HCT116 (cell line): ENCODE data around the gene NEURL4. TPM values are rescaled to one million over a fixed set of nuclear protein-coding genes. Genes with fewer than 3 reads are reported as not detected.
A peak's percentile ranks its signal among the peaks of the same experiment; 100 is the strongest.

Experiments
- ATAC-seq: fragments of 200-7000 bp; cut with Tn5 transposase; 2 replicates; pipeline ENCODE4 v1.9.1; 2020; ENCODE audit warnings: mild to moderate bottlenecking, moderate library complexity
- BruUV-seq: library from RNA; stranded (reverse); fragments of 400-500 nt; replicated peaks from 2 replicates; lab custom pipeline; 2021; lab: Mats Ljungman, UMichigan
- CTCF ChIA-PET: fragments of 300-600 bp; sonication (Branson Sonifier 250); formaldehyde crosslinking; loops from one replicate; lab custom pipeline; 2021; ENCODE audit warnings: antibody characterized with exemption; lab: Charles Lee
- POLR2A ChIA-PET: fragments of 300-600, 350-600 bp; sonication (Branson Sonifier 250); formaldehyde crosslinking; loops from one replicate; lab custom pipeline; 2021; ENCODE audit warnings: antibody characterized with exemption; lab: Charles Lee
- RAD21 ChIA-PET, 2 experiments: fragments of 300-600 bp; sonication (Branson Sonifier 250); formaldehyde crosslinking; loops; one replicate each; lab custom pipeline; 2023; ENCODE audit warnings: low total read pairs in 2 of 2; ENCODE audit not compliant: uncharacterized antibody in 2 of 2, unreplicated experiment in 2 of 2, low non-redundant PET in 1 of 2; lab: Charles Lee
- DNase-seq: peaks from one replicate; pipeline ENCODE4 v3.0.0-alpha.2; 2010; ENCODE audit warnings: low read depth, low spot score
- H2AFZ ChIP-seq: fragments of 200-600 bp; shearing (Covaris generic), sonication (generic); 2 replicates; pipeline ENCODE4 v1.6.1; 2017; ENCODE audit warnings: low read depth, mixed run types, mixed read lengths, antibody characterized with exemption, low read length; ENCODE audit not compliant: poor library complexity, severe bottlenecking
- H3K27ac ChIP-seq: 2 replicates; pipeline ENCODE4 v1.5.1; 2012; ENCODE audit warnings: low read depth, low read length
- H3K27me3 ChIP-seq: fragments of 200-600 bp; sonication (generic); 2 replicates; pipeline ENCODE4 v1.6.1; 2016; ENCODE audit warnings: mixed run types, low read length, mixed read lengths; ENCODE audit not compliant: insufficient read depth
- H3K36me3 ChIP-seq, 2 experiments: fragments of 200-500 bp in 1 of 2; fragments of 200-600 bp in 1 of 2; sonication (Bioruptor generic) in 1 of 2; sonication (generic) in 1 of 2; 2 replicates each; pipeline versions ENCODE4 v1.5.1 to v1.6.1; 2014 to 2016; ENCODE audit warnings: low read length in 2 of 2, inconsistent platforms in 1 of 2, mixed read lengths in 1 of 2, mixed run types in 1 of 2; ENCODE audit not compliant: insufficient read depth in 2 of 2, control insufficient read depth in 1 of 2
- H3K4me1 ChIP-seq, 2 experiments: fragments of 200-600 bp in 1 of 2; sonication (generic) in 1 of 2; 2 replicates each; pipeline versions ENCODE4 v1.5.1 to v1.6.1; 2012 to 2017; ENCODE audit warnings: low read length in 2 of 2, inconsistent platforms in 1 of 2, mild to moderate bottlenecking in 1 of 2, mixed read lengths in 1 of 2, mixed run types in 1 of 2, moderate library complexity in 1 of 2; ENCODE audit not compliant: insufficient read depth in 2 of 2, control insufficient read depth in 1 of 2
- H3K4me2 ChIP-seq: fragments of 200-600 bp; sonication (generic); 2 replicates; pipeline ENCODE4 v1.6.1; 2017; ENCODE audit warnings: mixed run types, low read length, mixed read lengths
- H3K4me3 ChIP-seq, 2 experiments: fragments of 200-600 bp in 1 of 2; sonication (generic) in 1 of 2; replicated peaks in 1 of 2; 2 replicates each; pipeline ENCODE4 v1.5.1; 2011 to 2016; ENCODE audit warnings: low read length in 2 of 2, control low read depth in 1 of 2, low read depth in 1 of 2, mild to moderate bottlenecking in 1 of 2, mixed read lengths in 1 of 2, mixed run types in 1 of 2
- H3K79me2 ChIP-seq: fragments of 200-600 bp; sonication (generic); 2 replicates; pipeline ENCODE4 v1.6.1; 2017; ENCODE audit warnings: mild to moderate bottlenecking, mixed run types, low read length, moderate library complexity, mixed read lengths; ENCODE audit not compliant: insufficient read depth
- H3K9ac ChIP-seq: fragments of 200-600 bp; sonication (generic); 2 replicates; pipeline ENCODE4 v1.6.1; 2016; ENCODE audit warnings: low read length, mixed read lengths
- H3K9me2 ChIP-seq: fragments of 200-600 bp; sonication (generic), shearing (Covaris generic); 2 replicates; pipeline ENCODE4 v1.6.1; 2017; ENCODE audit warnings: mixed run types, mild to moderate bottlenecking, moderate library complexity; ENCODE audit not compliant: insufficient read depth
- H3K9me3 ChIP-seq, 2 experiments: fragments of 200-500 bp in 1 of 2; fragments of 200-600 bp in 1 of 2; sonication (Bioruptor generic) in 1 of 2; sonication (generic) in 1 of 2; 2 replicates each; pipeline ENCODE4 v1.6.1; 2014 to 2017; ENCODE audit warnings: low read length in 2 of 2, mixed read lengths in 2 of 2, inconsistent platforms in 1 of 2, low read depth in 1 of 2, mild to moderate bottlenecking in 1 of 2, mixed run types in 1 of 2, moderate library complexity in 1 of 2; ENCODE audit not compliant: control insufficient read depth in 1 of 2, insufficient read depth in 1 of 2
- H4K20me1 ChIP-seq: fragments of 200-600 bp; sonication (generic), shearing (Covaris generic); 2 replicates; pipeline ENCODE4 v1.6.1; 2017; ENCODE audit warnings: mixed run types, mild to moderate bottlenecking, moderate library complexity; ENCODE audit not compliant: insufficient read depth
- CEBPB ChIP-seq: IDR thresholded peaks from 2 replicates; pipeline ENCODE4 v1.6.1; 2012; ENCODE audit warnings: low read depth
- CTCF ChIP-seq, 3 experiments: fragments of 200-600 bp in 1 of 3; sonication (generic) in 1 of 3; IDR thresholded peaks in 2 of 3; conservative IDR thresholded peaks in 1 of 3; 2 replicates each; pipeline ENCODE4 v1.5.1; 2012 to 2017; ENCODE audit warnings: low read depth in 2 of 3, low read length in 2 of 3, antibody characterized with exemption in 1 of 3, borderline replicate concordance in 1 of 3, control low read depth in 1 of 3, mild to moderate bottlenecking in 1 of 3, mixed read lengths in 1 of 3, mixed run types in 1 of 3, moderate library complexity in 1 of 3; ENCODE audit not compliant: insufficient read depth in 1 of 3
- EGR1 ChIP-seq: IDR thresholded peaks from 2 replicates; pipeline ENCODE4 v1.6.1; 2012; ENCODE audit warnings: low read depth
- ELF1 ChIP-seq: IDR thresholded peaks from 2 replicates; pipeline ENCODE4 v1.6.1; 2012; ENCODE audit warnings: low read depth, borderline replicate concordance
- EZH2 ChIP-seq: fragments of 200-600 bp; sonication (generic); IDR thresholded peaks from 2 replicates; pipeline ENCODE4 v1.6.1; 2017; ENCODE audit warnings: antibody characterized with exemption, mixed run types
- EZH2phosphoT487 ChIP-seq: fragments of 200-600 bp; IDR thresholded peaks from 2 replicates; pipeline ENCODE4 v1.6.1; 2018; ENCODE audit warnings: antibody characterized with exemption, borderline replicate concordance
- FOSL1 ChIP-seq: IDR thresholded peaks from 2 replicates; pipeline ENCODE4 v1.6.1; 2012; ENCODE audit warnings: low read depth
- JUND ChIP-seq: IDR thresholded peaks from 2 replicates; pipeline ENCODE4 v1.6.1; 2012
- MAX ChIP-seq: IDR thresholded peaks from 2 replicates; pipeline ENCODE4 v1.6.1; 2012
- POLR2A ChIP-seq: IDR thresholded peaks from 2 replicates; pipeline ENCODE4 v1.7.0; 2011; ENCODE audit warnings: borderline replicate concordance; ENCODE audit not compliant: insufficient read depth, insufficient read length; ENCODE audit errors: extremely low read depth
- POLR2AphosphoS5 ChIP-seq: IDR thresholded peaks from 2 replicates; pipeline ENCODE4 v1.6.1; 2011; ENCODE audit warnings: mild to moderate bottlenecking, low read depth, low read length, moderate library complexity
- RAD21 ChIP-seq: IDR thresholded peaks from 2 replicates; pipeline ENCODE4 v1.6.1; 2012; ENCODE audit warnings: low read depth, mild to moderate bottlenecking
- SP1 ChIP-seq: IDR thresholded peaks from 2 replicates; pipeline ENCODE4 v1.6.1; 2012; ENCODE audit warnings: low read depth
- TCF7L2 ChIP-seq: IDR thresholded peaks from 2 replicates; pipeline ENCODE4 v1.7.0; 2011; ENCODE audit warnings: borderline replicate concordance, inconsistent platforms; ENCODE audit not compliant: insufficient read depth, insufficient read length; ENCODE audit errors: extremely low read depth
- YY1 ChIP-seq: IDR thresholded peaks from 2 replicates; pipeline ENCODE4 v1.6.1; 2011; ENCODE audit warnings: low read length, low read depth, moderate library complexity, mild to moderate bottlenecking; ENCODE audit not compliant: insufficient replicate concordance; ENCODE audit errors: extremely low read depth
- ZFX ChIP-seq: fragments of 450-650 bp; IDR thresholded peaks from 2 replicates; pipeline ENCODE4 v1.6.1; 2017
- intact Hi-C: fragments of 100-400 bp; cut with micrococcal nuclease; formaldehyde crosslinking; loops from 2 replicates; pipeline ENCODE4 v1.10.0; 2022
- total RNA-seq: library from RNA; stranded (reverse); gene quantifications from one replicate; pipeline ENCODE4 v1.2.1, GENCODE V29; 2021; ENCODE audit not compliant: unreplicated experiment
- TF ChIP-seq, protein P1 (sequence below): IDR thresholded peaks from 2 replicates; pipeline ENCODE4 v1.6.1; 2012; ENCODE audit warnings: low read depth
- TF ChIP-seq, protein P2 (sequence below): IDR thresholded peaks from 2 replicates; pipeline ENCODE4 v1.6.1; 2011; ENCODE audit warnings: mild to moderate bottlenecking, low read length, moderate library complexity; ENCODE audit not compliant: insufficient replicate concordance; ENCODE audit errors: extremely low read depth
- TF ChIP-seq, protein P3 (sequence below): IDR thresholded peaks from 2 replicates; pipeline ENCODE4 v1.6.1; 2012

Gene NEURL4
- total RNA-seq, 1 experiment from 2014 or later: 56.9 TPM

GRCh38 chr17:7354262-7354843, 25.2 kb upstream of the NEURL4 start:
- H4K20me1 ChIP-seq: 0 out of 2 replicates have a peak, but pooled peaks cover 4% of the 10 kb centered on the region
- DNase-seq: no peak
- no peak overlapping the region for H3K9ac ChIP-seq
- peaks cover 29 to 65% of the 10 kb centered on the region in 2 experiments for H3K4me1 ChIP-seq
- ATAC-seq: no peak
- RAD21 ChIA-PET: no interaction called here
- H3K27me3 ChIP-seq: no peaks in the 10 kb centered on the region
- POLR2A ChIA-PET: no interaction called here
- intact Hi-C loops: loop anchor here (5.0 kb wide), 1 partner anchor 307 kb away; no protein-coding TSS in a partner anchor
- no peaks in the 10 kb centered on the region for H3K9me3 ChIP-seq
- no peak overlapping the region for H3K27ac ChIP-seq
- CTCF ChIA-PET: interaction anchor here (1.0 to 2.9 kb wide), 3 partner anchors 50 to 206 kb away, joined by 6 to 21 read pairs (median 7); partner anchors contain the start of genes TMEM102 and TMEM256
- no TSS peak for BruUV-seq
- H2AFZ ChIP-seq: no peak overlapping the region
- TF ChIP-seq ZFX (no peak), CEBPB (no peak), POLR2AphosphoS5 (no peak), EZH2 (no peak), CTCF (IDR thresholded peaks at IDR 0.05 in 2 of 3, conservative IDR thresholded peaks at IDR 0.05 in 1 of 3; ENCODE audit: borderline replicate concordance in 1 of 3, insufficient read depth in 1 of 3, low read depth in 2 of 3, low read length in 2 of 3) (no peak), ELF1 (no peak), MAX (no peak), EGR1 (no peak), FOSL1 (no peak), JUND (no peak), EZH2phosphoT487 (no peak), SP1 (no peak), YY1 (no peak), RAD21 (no peak), POLR2A (no peak), TCF7L2 (no peak)
- TF ChIP-seq, protein P1, sequence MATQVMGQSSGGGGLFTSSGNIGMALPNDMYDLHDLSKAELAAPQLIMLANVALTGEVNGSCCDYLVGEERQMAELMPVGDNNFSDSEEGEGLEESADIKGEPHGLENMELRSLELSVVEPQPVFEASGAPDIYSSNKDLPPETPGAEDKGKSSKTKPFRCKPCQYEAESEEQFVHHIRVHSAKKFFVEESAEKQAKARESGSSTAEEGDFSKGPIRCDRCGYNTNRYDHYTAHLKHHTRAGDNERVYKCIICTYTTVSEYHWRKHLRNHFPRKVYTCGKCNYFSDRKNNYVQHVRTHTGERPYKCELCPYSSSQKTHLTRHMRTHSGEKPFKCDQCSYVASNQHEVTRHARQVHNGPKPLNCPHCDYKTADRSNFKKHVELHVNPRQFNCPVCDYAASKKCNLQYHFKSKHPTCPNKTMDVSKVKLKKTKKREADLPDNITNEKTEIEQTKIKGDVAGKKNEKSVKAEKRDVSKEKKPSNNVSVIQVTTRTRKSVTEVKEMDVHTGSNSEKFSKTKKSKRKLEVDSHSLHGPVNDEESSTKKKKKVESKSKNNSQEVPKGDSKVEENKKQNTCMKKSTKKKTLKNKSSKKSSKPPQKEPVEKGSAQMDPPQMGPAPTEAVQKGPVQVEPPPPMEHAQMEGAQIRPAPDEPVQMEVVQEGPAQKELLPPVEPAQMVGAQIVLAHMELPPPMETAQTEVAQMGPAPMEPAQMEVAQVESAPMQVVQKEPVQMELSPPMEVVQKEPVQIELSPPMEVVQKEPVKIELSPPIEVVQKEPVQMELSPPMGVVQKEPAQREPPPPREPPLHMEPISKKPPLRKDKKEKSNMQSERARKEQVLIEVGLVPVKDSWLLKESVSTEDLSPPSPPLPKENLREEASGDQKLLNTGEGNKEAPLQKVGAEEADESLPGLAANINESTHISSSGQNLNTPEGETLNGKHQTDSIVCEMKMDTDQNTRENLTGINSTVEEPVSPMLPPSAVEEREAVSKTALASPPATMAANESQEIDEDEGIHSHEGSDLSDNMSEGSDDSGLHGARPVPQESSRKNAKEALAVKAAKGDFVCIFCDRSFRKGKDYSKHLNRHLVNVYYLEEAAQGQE: no peak
- TF ChIP-seq, protein P2, sequence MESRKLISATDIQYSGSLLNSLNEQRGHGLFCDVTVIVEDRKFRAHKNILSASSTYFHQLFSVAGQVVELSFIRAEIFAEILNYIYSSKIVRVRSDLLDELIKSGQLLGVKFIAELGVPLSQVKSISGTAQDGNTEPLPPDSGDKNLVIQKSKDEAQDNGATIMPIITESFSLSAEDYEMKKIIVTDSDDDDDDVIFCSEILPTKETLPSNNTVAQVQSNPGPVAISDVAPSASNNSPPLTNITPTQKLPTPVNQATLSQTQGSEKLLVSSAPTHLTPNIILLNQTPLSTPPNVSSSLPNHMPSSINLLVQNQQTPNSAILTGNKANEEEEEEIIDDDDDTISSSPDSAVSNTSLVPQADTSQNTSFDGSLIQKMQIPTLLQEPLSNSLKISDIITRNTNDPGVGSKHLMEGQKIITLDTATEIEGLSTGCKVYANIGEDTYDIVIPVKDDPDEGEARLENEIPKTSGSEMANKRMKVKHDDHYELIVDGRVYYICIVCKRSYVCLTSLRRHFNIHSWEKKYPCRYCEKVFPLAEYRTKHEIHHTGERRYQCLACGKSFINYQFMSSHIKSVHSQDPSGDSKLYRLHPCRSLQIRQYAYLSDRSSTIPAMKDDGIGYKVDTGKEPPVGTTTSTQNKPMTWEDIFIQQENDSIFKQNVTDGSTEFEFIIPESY: no peak
- TF ChIP-seq, protein P3, sequence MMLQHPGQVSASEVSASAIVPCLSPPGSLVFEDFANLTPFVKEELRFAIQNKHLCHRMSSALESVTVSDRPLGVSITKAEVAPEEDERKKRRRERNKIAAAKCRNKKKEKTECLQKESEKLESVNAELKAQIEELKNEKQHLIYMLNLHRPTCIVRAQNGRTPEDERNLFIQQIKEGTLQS: no peak
- TF ChIP-seq, all 23 proteins: peak for 0
- Histone ChIP-seq H3K79me2 (peaks cover 24% of the 10 kb centered on the region), H3K4me3 (no peak overlapping the region), H3K4me2 (peak overlapping the region; percentile 8), H3K9me2 (no peaks in the 10 kb centered on the region), H3K36me3 (no peaks in the 10 kb centered on the region)
